Measurements from ENCODE around the gene AUH.
"Not testable (repeated sequence)": the region's sequence is repeated elsewhere in the genome, so short reads cannot be mapped to it uniquely, and the experiment has no call there.

The AUH gene

GRCh38 chr9:91378695-91379127, 17.0 kb upstream of the AUH start:
- DNase-seq (ENCODE audit: low read depth): no peak

GRCh38 chr9:91378054-91378453, 16.3 kb upstream of the AUH start:
- DNase-seq (ENCODE audit: low read depth): not testable (repeated sequence)

GRCh38 chr9:91376239-91376638, 14.5 kb upstream of the AUH start:
- DNase-seq (ENCODE audit: low read depth): no peak

- DNase-seq (ENCODE audit: low read depth): no peak
These were observed 13.2 kb upstream of the AUH start for GRCh38 chr9:91374939-91375338.

GRCh38 chr9:91371894-91372293, 10.2 kb upstream of the AUH start:
- no peak for DNase-seq (ENCODE audit: low read depth)

- not testable (repeated sequence) for DNase-seq (ENCODE audit: low read depth)
These were observed 8.3 kb upstream of the AUH start for GRCh38 chr9:91370006-91370405.

GRCh38 chr9:91364702-91365101, 3.0 kb upstream of the AUH start:
- DNase-seq (ENCODE audit: low read depth): no peak

- DNase-seq (ENCODE audit: low read depth): no peak
These were observed 2.3 kb upstream of the AUH start for GRCh38 chr9:91364005-91364404.

- no peak for DNase-seq (ENCODE audit: low read depth)
These were observed 413 bp upstream of the AUH start for GRCh38 chr9:91362051-91362611.

GRCh38 chr9:91360551-91361290, 997 bp downstream of the AUH start:
- DNase-seq (ENCODE audit: low read depth): no peak

- no peak for DNase-seq (ENCODE audit: low read depth)
These were observed 1.8 kb downstream of the AUH start for GRCh38 chr9:91359734-91360470.

GRCh38 chr9:91359083-91359482, 2.6 kb downstream of the AUH start:
- no peak for DNase-seq (ENCODE audit: low read depth)

- DNase-seq (ENCODE audit: low read depth): no peak
These were observed 6.8 kb downstream of the AUH start for GRCh38 chr9:91354881-91355280.

- no peak for DNase-seq (ENCODE audit: low read depth)
These were observed 12.6 kb downstream of the AUH start for GRCh38 chr9:91349115-91349555.

- no peak for DNase-seq (ENCODE audit: low read depth)
These were observed 13.4 kb downstream of the AUH start for GRCh38 chr9:91348191-91348807.

- no peak for DNase-seq (ENCODE audit: low read depth)
These were observed 14.3 kb downstream of the AUH start for GRCh38 chr9:91347377-91347776.

- no peak for DNase-seq (ENCODE audit: low read depth)
These were observed 15.1 kb downstream of the AUH start for GRCh38 chr9:91346644-91347043.

- no peak for DNase-seq (ENCODE audit: low read depth)
These were observed 15.7 kb downstream of the AUH start for GRCh38 chr9:91345978-91346377.

- no peak for DNase-seq (ENCODE audit: low read depth)
These were observed 19.1 kb downstream of the AUH start for GRCh38 chr9:91342575-91342974.

- no peak for DNase-seq (ENCODE audit: low read depth)
These were observed 20.0 kb downstream of the AUH start for GRCh38 chr9:91341749-91342148.

- DNase-seq (ENCODE audit: low read depth): no peak
These were observed 20.4 kb downstream of the AUH start for GRCh38 chr9:91341258-91341746.

- no peak for DNase-seq (ENCODE audit: low read depth)
These were observed 21.2 kb downstream of the AUH start for GRCh38 chr9:91340395-91340967.

Measured in CMK (cell line).